H9 (cell line): ENCODE data around the gene PDIA4. TPM values are rescaled to one million over a fixed set of nuclear protein-coding genes. Genes with fewer than 3 reads are reported as not detected.

ENCODE experiments used
- DNase-seq: peaks from one replicate; pipeline ENCODE4 v3.0.0-alpha.2; 2017
- H2AFZ ChIP-seq: one replicate; pipeline ENCODE4 v1.6.1; 2013; ENCODE audit warnings: mild to moderate bottlenecking, low read length, control low read depth, moderate library complexity
- H2AK5ac ChIP-seq: 2 replicates; pipeline ENCODE4 v1.6.1; 2013; ENCODE audit warnings: low read length, control low read depth, mixed read lengths; ENCODE audit not compliant: insufficient read length
- H2BK120ac ChIP-seq: one replicate; pipeline ENCODE4 v1.6.1; 2013; ENCODE audit warnings: low read depth, mild to moderate bottlenecking, low read length, control low read depth, inconsistent platforms; ENCODE audit not compliant: poor library complexity, severe bottlenecking
- H2BK12ac ChIP-seq: 2 replicates; pipeline ENCODE4 v1.6.1; 2013; ENCODE audit warnings: low read length, control low read depth, mixed read lengths, low read depth; ENCODE audit not compliant: insufficient read length
- H2BK15ac ChIP-seq: 2 replicates; pipeline ENCODE4 v1.6.1; 2013; ENCODE audit warnings: low read depth, low read length, control low read depth
- H2BK20ac ChIP-seq: one replicate; pipeline ENCODE4 v1.6.1; 2013; ENCODE audit warnings: low read depth, mild to moderate bottlenecking, low read length, control low read depth, inconsistent platforms; ENCODE audit not compliant: poor library complexity, severe bottlenecking
- H2BK5ac ChIP-seq: 2 replicates; pipeline ENCODE4 v1.6.1; 2013; ENCODE audit warnings: low read length, control low read depth, mixed read lengths; ENCODE audit not compliant: insufficient read length
- H3K14ac ChIP-seq: 2 replicates; pipeline ENCODE4 v1.6.1; 2013; ENCODE audit warnings: low read length, control low read depth; ENCODE audit not compliant: insufficient read depth
- H3K18ac ChIP-seq: 2 replicates; pipeline ENCODE4 v1.6.1; 2013; ENCODE audit warnings: low read depth, mild to moderate bottlenecking, mixed read lengths, low read length, control low read depth; ENCODE audit not compliant: insufficient read length
- H3K23ac ChIP-seq: 2 replicates; pipeline ENCODE4 v1.6.1; 2013; ENCODE audit warnings: low read length, control low read depth, mixed read lengths, low read depth; ENCODE audit not compliant: insufficient read length
- H3K23me2 ChIP-seq: 2 replicates; pipeline ENCODE4 v1.6.1; 2013; ENCODE audit warnings: low read depth, mild to moderate bottlenecking, mixed read lengths, low read length, control low read depth; ENCODE audit not compliant: insufficient read length, poor library complexity, severe bottlenecking
- H3K27ac ChIP-seq: 2 replicates; pipeline ENCODE4 v1.5.1; 2013; ENCODE audit warnings: low read length, control low read depth, mixed read lengths, low read depth; ENCODE audit not compliant: insufficient read length
- H3K27me3 ChIP-seq: 2 replicates; pipeline ENCODE4 v1.6.1; 2013; ENCODE audit warnings: low read length, control low read depth, inconsistent platforms; ENCODE audit not compliant: insufficient read depth
- H3K4ac ChIP-seq: 2 replicates; pipeline ENCODE4 v1.6.1; 2013; ENCODE audit warnings: low read depth, mild to moderate bottlenecking, control low read depth, inconsistent platforms, low read length, moderate library complexity
- H3K4me1 ChIP-seq: 2 replicates; pipeline ENCODE4 v1.6.1; 2013; ENCODE audit warnings: low read length, control low read depth, inconsistent platforms; ENCODE audit not compliant: insufficient read depth
- H3K4me2 ChIP-seq: 2 replicates; pipeline ENCODE4 v1.6.1; 2013; ENCODE audit warnings: low read length, control low read depth, mixed read lengths; ENCODE audit not compliant: insufficient read length, insufficient read depth
- H3K56ac ChIP-seq: 2 replicates; pipeline ENCODE4 v1.6.1; 2013; ENCODE audit warnings: low read depth, mild to moderate bottlenecking, mixed read lengths, low read length, control low read depth; ENCODE audit not compliant: insufficient read length
- H3K79me1 ChIP-seq: 2 replicates; pipeline ENCODE4 v1.6.1; 2013; ENCODE audit warnings: low read depth, mild to moderate bottlenecking, moderate library complexity, low read length, control low read depth, inconsistent platforms; ENCODE audit not compliant: insufficient read depth, poor library complexity, severe bottlenecking
- H3K79me2 ChIP-seq: 2 replicates; pipeline ENCODE4 v1.6.1; 2013; ENCODE audit warnings: low read length, control low read depth, inconsistent platforms; ENCODE audit not compliant: insufficient read depth
- H3K9ac ChIP-seq: 2 replicates; pipeline ENCODE4 v1.6.1; 2013; ENCODE audit warnings: low read length, control low read depth, mixed read lengths; ENCODE audit not compliant: insufficient read length; ENCODE audit errors: extremely low read depth
- H3K9me3 ChIP-seq: one replicate; pipeline ENCODE4 v1.6.1; 2013; ENCODE audit warnings: low read depth, low read length, inconsistent platforms; ENCODE audit not compliant: control insufficient read depth
- H3T11ph ChIP-seq: one replicate; pipeline ENCODE4 v1.6.1; 2013; ENCODE audit warnings: mild to moderate bottlenecking, low read length, control low read depth, inconsistent platforms
- H4K20me1 ChIP-seq: one replicate; pipeline ENCODE4 v1.6.1; 2013; ENCODE audit not compliant: control insufficient read depth, insufficient read length, insufficient read depth
- H4K5ac ChIP-seq: 2 replicates; pipeline ENCODE4 v1.6.1; 2013; ENCODE audit warnings: low read depth, mild to moderate bottlenecking, mixed read lengths, low read length, control low read depth; ENCODE audit not compliant: insufficient read length
- H4K8ac ChIP-seq: replicated peaks from 2 replicates; pipeline ENCODE4 v1.6.1; 2013; ENCODE audit warnings: low read length, control low read depth, mixed read lengths, low read depth; ENCODE audit not compliant: insufficient read length
- H4K91ac ChIP-seq: 2 replicates; pipeline ENCODE4 v1.6.1; 2013; ENCODE audit warnings: low read depth, mild to moderate bottlenecking, moderate library complexity, mixed read lengths, low read length, control low read depth; ENCODE audit not compliant: insufficient read length
- H3K27ac Mint-ChIP-seq, 3 experiments: 2 replicates in 2 of 3; 3 replicates in 1 of 3; pipeline ENCODE4 v1.8.0; 2020 to 2021; ENCODE audit warnings: mixed read lengths in 3 of 3, mild to moderate bottlenecking in 1 of 3, moderate library complexity in 1 of 3
- H3K27me3 Mint-ChIP-seq: 2 replicates; pipeline ENCODE4 v1.8.0; 2021; ENCODE audit warnings: low read depth, mild to moderate bottlenecking, moderate library complexity, mixed read lengths
- H3K36me3 Mint-ChIP-seq, 3 experiments: 2 replicates in 2 of 3; 3 replicates in 1 of 3; pipeline ENCODE4 v1.8.0; 2020 to 2021; ENCODE audit warnings: low read depth in 3 of 3, mixed read lengths in 3 of 3; ENCODE audit not compliant: insufficient read depth in 1 of 3
- H3K4me1 Mint-ChIP-seq, 2 experiments: 2 replicates each; pipeline ENCODE4 v1.8.0; 2020; ENCODE audit warnings: mixed read lengths in 2 of 2
- H3K4me3 Mint-ChIP-seq, 2 experiments: 2 replicates in 1 of 2; 3 replicates in 1 of 2; pipeline ENCODE4 v1.8.0; 2020 to 2021; ENCODE audit warnings: mild to moderate bottlenecking in 2 of 2, mixed read lengths in 2 of 2, moderate library complexity in 1 of 2
- H3K9me3 Mint-ChIP-seq, 2 experiments: 2 replicates in 1 of 2; 3 replicates in 1 of 2; pipeline ENCODE4 v1.8.0; 2020; ENCODE audit warnings: mild to moderate bottlenecking in 2 of 2, mixed read lengths in 2 of 2, moderate library complexity in 1 of 2
- CTCF ChIP-seq: fragments of 200-600 bp; sonication (generic); conservative IDR thresholded peaks from 3 replicates; pipeline ENCODE4 v1.8.0; 2021; ENCODE audit warnings: antibody characterized with exemption, mild to moderate bottlenecking
- WGBS: extraction: QIAGEN DNeasy Blood & Tissue Kit; methylation state at CpG from one replicate; pipeline ENCODE4 v1.1.7; 2013; ENCODE audit warnings: missing lambda C conversion rate, low lambda C conversion rate, mixed read lengths; ENCODE audit not compliant: insufficient read length; ENCODE audit errors: extremely low coverage; 5-methylcytosine and 5-hydroxymethylcytosine counted together
- total RNA-seq: library from RNA; stranded (reverse); gene quantifications from 2 replicates; pipeline ENCODE4 v1.2.1, GENCODE V29; 2021

Gene PDIA4
- total RNA-seq, 1 experiment from 2014 or later = 217 TPM

DNA sequence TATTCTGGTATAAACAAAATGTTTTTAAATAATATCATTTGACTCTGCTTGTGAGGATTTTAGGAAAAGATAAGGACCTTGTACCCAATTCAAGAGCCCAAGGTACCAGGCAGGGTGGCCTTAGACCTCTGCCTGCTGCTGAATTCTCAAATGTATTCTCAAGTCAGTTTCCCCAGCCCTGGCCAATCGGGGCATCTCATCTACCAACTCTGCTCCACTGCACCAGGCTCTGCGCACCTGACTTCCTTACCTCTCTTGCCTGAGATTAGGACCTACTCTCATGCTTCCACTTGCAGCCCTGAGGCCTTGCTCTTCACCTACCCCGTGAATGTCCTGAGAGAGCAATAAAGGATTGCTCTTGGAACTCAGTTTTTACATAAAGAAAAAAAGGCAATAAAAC, 74.6 kb downstream of the PDIA4 start:
- Histone ChIP-seq H4K5ac (no peak overlapping the region), H3K79me2 (no peaks in the 10 kb centered on the region), H3K27me3 (no peaks in the 10 kb centered on the region), H2BK20ac (no peak overlapping the region), H3T11ph (no peak overlapping the region), H3K4me1 (no peaks in the 10 kb centered on the region), H2BK120ac (no peak overlapping the region), H2AK5ac (no peak overlapping the region), H3K9me3 (no peaks in the 10 kb centered on the region), H3K4me2 (no peak overlapping the region), H4K20me1 (no peaks in the 10 kb centered on the region), H2BK5ac (no peak overlapping the region), H3K23ac (no peak overlapping the region), H4K8ac (no peak overlapping the region), H2BK12ac (no peak overlapping the region), H2BK15ac (no peak overlapping the region), H3K4ac (no peak overlapping the region), H3K79me1 (no peaks in the 10 kb centered on the region), H3K56ac (no peak overlapping the region), H2AFZ (no peak overlapping the region), H4K91ac (no peak overlapping the region), H3K18ac (no peak overlapping the region), H3K23me2 (no peaks in the 10 kb centered on the region), H3K9ac (no peak overlapping the region), H3K14ac (no peak overlapping the region), H3K27ac (no peak overlapping the region)
- Mint-ChIP-seq H3K4me3 (no peak overlapping the region), H3K27me3 (no peaks in the 10 kb centered on the region), H3K27ac (no peak overlapping the region), H3K4me1 (0 out of 4 replicates have a peak, but pooled peaks cover 0 to 4% of the 10 kb centered on the region in 2 experiments), H3K36me3 (no peaks in the 10 kb centered on the region; a peak in 1 of 7 replicates), H3K9me3 (no peaks in the 10 kb centered on the region; a peak in 1 of 5 replicates)
- no peak for TF ChIP-seq CTCF
- no peak for DNase-seq
- no CpG with 5 or more reads among the region's 3 CpGs for WGBS

Other genes starting within 250 kb of the PDIA4 start
- 39.4 and 41.3 TPM in 2 replicates for gene EZH2, start 144.2 kb downstream of the PDIA4 start, total RNA-seq
- gene ZNF786, start 62.2 kb upstream of the PDIA4 start, total RNA-seq = 24.1 and 25.1 TPM in 2 replicates
- gene ZNF425, start 97.8 kb upstream of the PDIA4 start, total RNA-seq = 5.3 and 5.4 TPM in 2 replicates
- 62.1 and 62.4 TPM in 2 replicates for gene ZNF398, start 118.9 kb upstream of the PDIA4 start, total RNA-seq
- 39.0 and 39.9 TPM in 2 replicates for gene ZNF282, start 167.0 kb upstream of the PDIA4 start, total RNA-seq
- 21.1 and 22.9 TPM in 2 replicates for gene ZNF212, start 211.1 kb upstream of the PDIA4 start, total RNA-seq
- gene ZNF783, start 233.7 kb upstream of the PDIA4 start, total RNA-seq = 13.5 and 13.6 TPM in 2 replicates